Mammary epithelial cell (primary cell): ENCODE results near the gene BMF.

Source experiments
- EZH2 ChIP-seq: IDR thresholded peaks from 2 replicates; pipeline ENCODE4 v1.6.1; 2012; ENCODE audit warnings: low read length, inconsistent platforms, borderline replicate concordance
- TF ChIP-seq, protein P1 (sequence below), 2 donors: IDR thresholded peaks in 1 of 2; conservative IDR thresholded peaks in 1 of 2; 2 replicates each; pipeline ENCODE4 v1.5.1; 2011 to 2012; ENCODE audit warnings: inconsistent platforms in 2 of 2, low read length in 2 of 2, mild to moderate bottlenecking in 2 of 2, control low read depth in 1 of 2, low read depth in 1 of 2; ENCODE audit not compliant: insufficient read depth in 1 of 2; ENCODE audit errors: extremely low read depth in 1 of 2

DNA sequence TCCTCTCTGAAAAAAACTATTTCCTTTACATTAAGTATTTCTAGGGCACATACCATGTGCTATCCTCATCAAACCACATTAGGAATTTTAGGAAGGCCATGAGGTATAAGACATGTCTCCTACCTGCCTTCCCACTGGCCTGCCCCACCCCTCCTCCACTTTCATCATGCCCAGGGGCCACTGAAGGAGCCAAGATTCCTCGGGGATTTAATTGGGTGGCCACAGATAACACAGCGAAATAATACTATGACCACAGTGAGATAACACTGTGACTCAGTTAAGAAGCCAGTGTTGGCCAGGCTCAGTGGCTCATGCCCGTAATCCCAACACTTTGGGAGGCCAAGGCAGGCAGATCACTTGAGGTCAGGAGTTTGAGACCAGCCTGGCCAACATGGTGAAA, 9.8 kb upstream of the BMF start:
- TF ChIP-seq, protein P1, sequence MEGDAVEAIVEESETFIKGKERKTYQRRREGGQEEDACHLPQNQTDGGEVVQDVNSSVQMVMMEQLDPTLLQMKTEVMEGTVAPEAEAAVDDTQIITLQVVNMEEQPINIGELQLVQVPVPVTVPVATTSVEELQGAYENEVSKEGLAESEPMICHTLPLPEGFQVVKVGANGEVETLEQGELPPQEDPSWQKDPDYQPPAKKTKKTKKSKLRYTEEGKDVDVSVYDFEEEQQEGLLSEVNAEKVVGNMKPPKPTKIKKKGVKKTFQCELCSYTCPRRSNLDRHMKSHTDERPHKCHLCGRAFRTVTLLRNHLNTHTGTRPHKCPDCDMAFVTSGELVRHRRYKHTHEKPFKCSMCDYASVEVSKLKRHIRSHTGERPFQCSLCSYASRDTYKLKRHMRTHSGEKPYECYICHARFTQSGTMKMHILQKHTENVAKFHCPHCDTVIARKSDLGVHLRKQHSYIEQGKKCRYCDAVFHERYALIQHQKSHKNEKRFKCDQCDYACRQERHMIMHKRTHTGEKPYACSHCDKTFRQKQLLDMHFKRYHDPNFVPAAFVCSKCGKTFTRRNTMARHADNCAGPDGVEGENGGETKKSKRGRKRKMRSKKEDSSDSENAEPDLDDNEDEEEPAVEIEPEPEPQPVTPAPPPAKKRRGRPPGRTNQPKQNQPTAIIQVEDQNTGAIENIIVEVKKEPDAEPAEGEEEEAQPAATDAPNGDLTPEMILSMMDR (conservative IDR thresholded peaks at IDR 0.05 in 1 of 2, IDR thresholded peaks at IDR 0.05 in 1 of 2; ENCODE audit: extremely low read depth in 1 of 2, insufficient read depth in 1 of 2, low read depth in 1 of 2, low read length in 2 of 2): no peak
- TF ChIP-seq EZH2: no peak
